ENCODE results near the gene CMTM1.

- TF ChIP-seq CTCF (optimal IDR thresholded peaks at IDR 0.05 in 1 of 3, IDR thresholded peaks at IDR 0.05 in 1 of 3, conservative IDR thresholded peaks at IDR 0.05 in 1 of 3; ENCODE audit: extremely low read depth in 1 of 3, insufficient read depth in 2 of 3, low read length in 3 of 3) (no peak), EZH2 (IDR thresholded peaks at IDR 0.05; ENCODE audit: low read length) (no peak)
Observed at GRCh38 chr16:66553223-66553622, 13.0 kb upstream of the CMTM1 start.
